ENCODE data around the gene PRRC1. TPM values are rescaled to one million over a fixed set of nuclear protein-coding genes. Genes with fewer than 3 reads are reported as not detected.

PRRC1 gene
- total RNA-seq, 4 donors from 2014 or later, result 19.4 to 53.5 (median 43.8) TPM

DNA sequence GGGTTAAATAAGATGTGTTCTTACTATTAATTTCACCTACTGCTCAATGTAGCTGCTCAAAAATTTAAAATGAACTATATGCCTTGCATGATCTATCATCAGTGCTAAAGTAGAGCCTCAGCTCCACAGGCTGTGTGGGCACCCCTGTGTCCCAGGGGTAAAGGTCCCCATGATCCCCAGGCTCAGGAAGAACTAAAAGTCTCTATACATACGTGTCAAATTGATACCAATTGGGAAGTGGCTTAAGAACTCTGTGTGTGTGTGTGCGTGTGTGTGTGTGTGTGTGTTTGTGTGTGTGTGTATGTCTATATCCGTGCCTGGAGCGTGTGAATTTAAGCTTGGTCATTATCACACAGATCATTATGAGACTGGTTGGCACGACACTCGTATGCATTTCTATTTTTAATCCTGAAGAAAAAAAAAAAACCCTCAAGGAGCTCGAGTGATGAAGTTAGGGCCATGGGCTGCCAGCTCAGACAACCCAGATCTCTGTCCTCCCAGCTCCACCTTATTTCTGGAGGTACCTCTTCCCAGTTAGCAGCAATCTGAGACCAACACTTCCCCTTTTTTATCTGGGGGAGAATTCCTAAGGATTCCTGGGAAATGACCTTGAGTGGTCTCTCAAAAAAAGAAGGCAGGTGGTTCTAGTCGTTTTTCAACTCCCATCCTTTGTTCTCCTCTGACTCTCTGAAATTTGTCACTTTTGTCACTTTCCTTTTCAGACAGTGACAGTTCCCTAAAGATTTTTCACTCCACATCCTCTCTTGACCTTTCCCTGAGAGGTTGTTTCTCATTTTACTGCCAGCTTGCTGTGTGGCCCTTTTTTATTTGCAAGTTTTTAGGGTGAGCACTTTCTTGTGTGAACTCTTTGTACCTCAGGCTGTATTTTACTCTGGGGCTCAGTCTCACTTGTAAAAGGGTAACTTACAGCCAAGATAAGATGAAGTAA is 85.7 kb downstream of the PRRC1 start:
- TF ChIP-seq, protein P1, sequence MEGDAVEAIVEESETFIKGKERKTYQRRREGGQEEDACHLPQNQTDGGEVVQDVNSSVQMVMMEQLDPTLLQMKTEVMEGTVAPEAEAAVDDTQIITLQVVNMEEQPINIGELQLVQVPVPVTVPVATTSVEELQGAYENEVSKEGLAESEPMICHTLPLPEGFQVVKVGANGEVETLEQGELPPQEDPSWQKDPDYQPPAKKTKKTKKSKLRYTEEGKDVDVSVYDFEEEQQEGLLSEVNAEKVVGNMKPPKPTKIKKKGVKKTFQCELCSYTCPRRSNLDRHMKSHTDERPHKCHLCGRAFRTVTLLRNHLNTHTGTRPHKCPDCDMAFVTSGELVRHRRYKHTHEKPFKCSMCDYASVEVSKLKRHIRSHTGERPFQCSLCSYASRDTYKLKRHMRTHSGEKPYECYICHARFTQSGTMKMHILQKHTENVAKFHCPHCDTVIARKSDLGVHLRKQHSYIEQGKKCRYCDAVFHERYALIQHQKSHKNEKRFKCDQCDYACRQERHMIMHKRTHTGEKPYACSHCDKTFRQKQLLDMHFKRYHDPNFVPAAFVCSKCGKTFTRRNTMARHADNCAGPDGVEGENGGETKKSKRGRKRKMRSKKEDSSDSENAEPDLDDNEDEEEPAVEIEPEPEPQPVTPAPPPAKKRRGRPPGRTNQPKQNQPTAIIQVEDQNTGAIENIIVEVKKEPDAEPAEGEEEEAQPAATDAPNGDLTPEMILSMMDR (IDR thresholded peaks at IDR 0.05; ENCODE audit: low read depth), result no peak

Other genes starting within 250 kb of the PRRC1 start
- 1 to 10 TPM in 1 of 4 donors, under 1 TPM in 3; 0.16 to 1.7 (median 0.78) TPM for gene MEGF10, start 226.8 kb upstream of the PRRC1 start, total RNA-seq
- not detected for gene CTXN3, start 131.4 kb downstream of the PRRC1 start, total RNA-seq
- 1 to 10 TPM in 3 of 4 donors, not detected in 1; 1.0 to 2.3 (median 1.1) TPM for gene CCDC192, start 185.8 kb downstream of the PRRC1 start, total RNA-seq

Data from subcutaneous adipose tissue (tissue), 4 donors.